Putamen (tissue), 1 donor: ENCODE results near the gene TNFRSF12A.
"Not testable (repeated sequence)": the region's sequence is repeated elsewhere in the genome, so short reads cannot be mapped to it uniquely, and the experiment has no call there.

Experiments
- DNase-seq: peaks from one replicate; pipeline ENCODE4 v3.0.0-alpha.2; 2016; ENCODE audit warnings: low spot score

The TNFRSF12A gene

DNA sequence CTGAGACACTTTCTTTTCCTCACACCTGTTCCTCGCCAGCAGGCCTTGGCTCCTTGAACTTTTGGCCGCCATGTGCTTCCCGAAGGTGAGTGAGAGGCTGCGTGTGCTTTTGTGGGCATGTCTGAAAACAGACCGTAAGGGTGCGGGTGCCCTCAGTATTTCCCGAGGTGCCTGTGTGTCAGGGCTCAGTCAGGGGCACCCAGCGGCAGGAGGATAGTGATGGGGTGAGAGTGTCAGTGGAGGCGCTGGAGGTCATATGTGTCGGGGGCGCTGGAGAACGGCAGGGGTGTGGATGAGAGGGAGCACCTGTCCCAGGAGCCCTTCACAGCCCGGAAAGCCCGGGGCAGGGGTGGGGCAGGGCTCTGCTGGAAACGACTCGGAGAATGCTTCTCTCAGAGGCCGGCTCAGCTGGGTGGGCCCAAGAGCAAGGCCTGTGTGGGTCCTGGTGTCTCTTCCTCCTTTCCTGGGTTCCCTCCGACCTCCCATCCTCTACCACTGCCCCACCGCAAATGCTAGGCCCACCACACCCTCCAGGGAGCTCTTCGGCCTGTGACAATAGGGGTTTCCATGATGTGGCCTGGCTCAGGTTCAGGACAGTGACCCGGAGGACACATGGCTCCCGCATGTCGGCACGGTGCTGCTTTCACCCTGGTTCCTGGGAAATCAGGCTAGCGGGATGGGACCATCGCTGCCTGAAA, 45.7 kb downstream of the TNFRSF12A start:
- DNase-seq, result no peak

- no peak for DNase-seq
Observed at GRCh38 chr16:3066440-3066748, 46.2 kb downstream of the TNFRSF12A start.

GRCh38 chr16:3068487-3068886, 48.3 kb downstream of the TNFRSF12A start:
- DNase-seq, result no peak

- not testable (repeated sequence) for DNase-seq
Observed at GRCh38 chr16:3069146-3069545, 49.0 kb downstream of the TNFRSF12A start.

DNA sequence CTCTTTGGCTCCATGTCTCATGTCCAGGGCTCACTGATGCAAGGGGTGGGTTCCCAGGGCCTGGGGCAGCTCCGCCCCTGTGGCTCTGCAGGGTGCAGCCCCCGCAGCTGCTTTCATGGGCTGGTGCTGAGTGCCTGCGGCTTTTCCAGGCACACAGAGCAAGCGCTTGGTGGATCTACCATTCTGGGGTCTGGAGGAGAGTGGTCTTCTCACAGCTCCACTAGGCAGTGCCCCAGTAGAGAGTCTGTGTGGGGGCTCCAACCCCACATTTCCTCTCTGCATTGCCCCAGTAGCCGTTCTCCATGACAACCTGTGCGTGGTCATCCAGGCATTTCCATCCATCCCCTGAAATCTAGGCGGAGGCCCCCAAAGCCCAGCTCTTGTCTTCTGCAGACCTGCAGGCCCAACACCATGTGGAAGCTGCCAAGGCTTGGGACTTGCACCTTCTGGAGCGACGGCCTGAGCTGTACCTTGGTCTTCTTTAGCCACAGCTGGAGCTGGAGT, 50.5 kb downstream of the TNFRSF12A start:
- DNase-seq, result no peak

DNA sequence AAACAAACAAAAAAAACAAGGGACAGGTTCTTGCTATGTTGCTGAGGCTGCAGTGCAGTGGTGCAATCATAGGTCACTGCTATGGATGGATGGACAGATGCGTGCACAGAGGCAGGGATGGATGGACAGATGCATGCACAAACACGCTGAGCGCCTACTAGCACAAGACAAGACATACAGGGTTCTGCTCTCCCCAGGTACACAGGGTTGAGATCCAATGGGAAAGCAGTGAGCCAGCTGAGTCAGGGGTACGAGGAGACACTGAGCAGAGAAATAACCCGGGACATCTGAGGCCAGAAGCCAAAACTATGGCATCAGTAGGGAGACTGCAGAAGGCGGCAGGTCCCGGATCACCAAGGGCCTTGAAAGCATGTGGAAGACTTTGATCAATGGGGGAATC, 51.5 kb downstream of the TNFRSF12A start:
- no peak for DNase-seq
